PC-9 (cell line): Measurements from ENCODE around the gene TOP1. TPM values are rescaled to one million over a fixed set of nuclear protein-coding genes. Genes with fewer than 3 reads are reported as not detected.

Source experiments
- BruUV-seq: library from RNA; stranded (reverse); fragments of 400-500 nt; replicated peaks from 2 replicates; lab custom pipeline; 2021; lab: Mats Ljungman, UMichigan
- CTCF ChIA-PET: fragments of 300-600 bp; sonication (Branson Sonifier 250); formaldehyde crosslinking; loops from one replicate; lab custom pipeline; 2022; ENCODE audit warnings: antibody characterized with exemption; lab: Charles Lee
- POLR2A ChIA-PET: fragments of 300-600 bp; sonication (Branson Sonifier 250); formaldehyde crosslinking; loops from one replicate; lab custom pipeline; 2022; ENCODE audit warnings: antibody characterized with exemption; ENCODE audit not compliant: unreplicated experiment; lab: Charles Lee
- DNase-seq, 2 experiments: peaks; one replicate each; pipeline versions ENCODE4 v3.0.0 to v3.0.0-alpha.2; 2015 to 2022; ENCODE audit warnings: mixed read lengths in 1 of 2
- H2AFZ ChIP-seq: fragments of 200-600 bp; sonication (generic); 2 replicates; pipeline ENCODE4 v1.8.1; 2017; ENCODE audit warnings: antibody characterized with exemption
- H3F3A ChIP-seq: fragments of 200-600 bp; sonication (generic); 2 replicates; pipeline ENCODE4 v1.8.1; 2017; ENCODE audit warnings: antibody characterized with exemption, mild to moderate bottlenecking, low read depth; ENCODE audit not compliant: insufficient read depth
- H3K27ac ChIP-seq: fragments of 200-600 bp; sonication (generic); 2 replicates; pipeline ENCODE4 v1.6.1; 2016; ENCODE audit warnings: mixed run types
- H3K27me3 ChIP-seq: fragments of 200-600 bp; sonication (generic); 2 replicates; pipeline ENCODE4 v1.6.1; 2016; ENCODE audit warnings: low read depth, mixed run types; ENCODE audit not compliant: insufficient read depth
- H3K36me3 ChIP-seq: fragments of 200-600 bp; sonication (generic); 2 replicates; pipeline ENCODE4 v1.6.1; 2016; ENCODE audit warnings: low read depth, mixed run types
- H3K4me1 ChIP-seq: fragments of 200-600 bp; sonication (generic); replicated peaks from 2 replicates; pipeline ENCODE4 v1.6.1; 2016; ENCODE audit warnings: mixed run types; ENCODE audit not compliant: insufficient read depth
- H3K4me2 ChIP-seq: fragments of 200-600 bp; sonication (generic); 2 replicates; pipeline ENCODE4 v1.6.1; 2017; ENCODE audit warnings: mixed run types
- H3K4me3 ChIP-seq: fragments of 200-600 bp; sonication (generic); 2 replicates; pipeline ENCODE4 v1.6.1; 2016; ENCODE audit warnings: mixed run types
- H3K79me2 ChIP-seq: fragments of 200-600 bp; sonication (generic); 2 replicates; pipeline ENCODE4 v1.6.1; 2017; ENCODE audit warnings: low read depth, mixed run types
- H3K9me2 ChIP-seq: fragments of 200-600 bp; sonication (generic); 2 replicates; pipeline ENCODE4 v1.8.1; 2017; ENCODE audit warnings: mild to moderate bottlenecking; ENCODE audit not compliant: insufficient read depth
- H3K9me3 ChIP-seq: fragments of 200-600 bp; sonication (generic); 2 replicates; pipeline ENCODE4 v1.8.1; 2016; ENCODE audit warnings: low read depth; ENCODE audit not compliant: insufficient read depth
- H4K20me1 ChIP-seq: fragments of 200-600 bp; sonication (generic); 2 replicates; pipeline ENCODE4 v1.8.1; 2017; ENCODE audit not compliant: insufficient read depth
- EZH2 ChIP-seq: fragments of 200-600 bp; sonication (generic); IDR thresholded peaks from 2 replicates; pipeline ENCODE4 v1.8.0; 2017; ENCODE audit warnings: antibody characterized with exemption, low read depth
- intact Hi-C: fragments of 100-400 bp; cut with micrococcal nuclease; formaldehyde crosslinking; loops from one replicate; pipeline ENCODE4 v1.10.0; 2022; ENCODE audit not compliant: unreplicated experiment
- total RNA-seq: library from RNA; stranded (reverse); gene quantifications from 2 replicates; pipeline ENCODE4 v1.2.3, GENCODE V29; 2021
- TF ChIP-seq, protein P1 (sequence below): fragments of 200-600 bp; sonication (generic); conservative IDR thresholded peaks from 2 replicates; pipeline ENCODE4 v1.6.1; 2017; ENCODE audit warnings: mixed run types, antibody characterized with exemption, mild to moderate bottlenecking, moderate library complexity

Gene TOP1
- total RNA-seq, 1 experiment from 2014 or later, result 55.8 TPM

DNA sequence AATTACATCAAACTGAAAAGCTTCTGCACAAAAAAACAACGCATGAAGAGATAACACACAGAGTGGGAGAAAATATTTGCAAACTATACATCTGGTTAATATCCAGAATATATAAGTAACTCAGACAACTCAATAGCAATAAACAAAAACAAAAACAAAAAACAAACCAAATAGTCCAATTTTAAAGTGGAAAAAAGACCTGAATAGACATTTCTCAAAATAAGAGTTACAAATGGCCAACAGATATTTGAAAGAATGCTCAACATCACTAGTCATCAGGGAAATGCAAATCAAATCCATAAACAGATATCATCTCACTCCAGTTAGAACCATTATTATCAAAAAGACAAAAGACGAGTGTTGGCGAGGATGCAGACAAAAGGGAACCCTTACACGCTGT is 28.8 kb upstream of the TOP1 start:
- H3K4me1 ChIP-seq, result peaks cover 30% of the 10 kb centered on the region
- H3K9me2 ChIP-seq, result no peaks in the 10 kb centered on the region
- no peaks in the 10 kb centered on the region for H3K36me3 ChIP-seq
- peaks cover 25% of the 10 kb centered on the region for H3F3A ChIP-seq
- H3K4me3 ChIP-seq, result no peak overlapping the region
- no peaks in the 10 kb centered on the region for H3K27me3 ChIP-seq
- H3K79me2 ChIP-seq, result peaks cover 8% of the 10 kb centered on the region; the same call in 1 of the 2 replicates
- H2AFZ ChIP-seq, result no peak overlapping the region
- H3K27ac ChIP-seq, result no peak overlapping the region
- intact Hi-C loops, result no loop called here
- no peaks in the 10 kb centered on the region for H3K9me3 ChIP-seq
- no peaks in the 10 kb centered on the region for H4K20me1 ChIP-seq
- TF ChIP-seq, protein P1, sequence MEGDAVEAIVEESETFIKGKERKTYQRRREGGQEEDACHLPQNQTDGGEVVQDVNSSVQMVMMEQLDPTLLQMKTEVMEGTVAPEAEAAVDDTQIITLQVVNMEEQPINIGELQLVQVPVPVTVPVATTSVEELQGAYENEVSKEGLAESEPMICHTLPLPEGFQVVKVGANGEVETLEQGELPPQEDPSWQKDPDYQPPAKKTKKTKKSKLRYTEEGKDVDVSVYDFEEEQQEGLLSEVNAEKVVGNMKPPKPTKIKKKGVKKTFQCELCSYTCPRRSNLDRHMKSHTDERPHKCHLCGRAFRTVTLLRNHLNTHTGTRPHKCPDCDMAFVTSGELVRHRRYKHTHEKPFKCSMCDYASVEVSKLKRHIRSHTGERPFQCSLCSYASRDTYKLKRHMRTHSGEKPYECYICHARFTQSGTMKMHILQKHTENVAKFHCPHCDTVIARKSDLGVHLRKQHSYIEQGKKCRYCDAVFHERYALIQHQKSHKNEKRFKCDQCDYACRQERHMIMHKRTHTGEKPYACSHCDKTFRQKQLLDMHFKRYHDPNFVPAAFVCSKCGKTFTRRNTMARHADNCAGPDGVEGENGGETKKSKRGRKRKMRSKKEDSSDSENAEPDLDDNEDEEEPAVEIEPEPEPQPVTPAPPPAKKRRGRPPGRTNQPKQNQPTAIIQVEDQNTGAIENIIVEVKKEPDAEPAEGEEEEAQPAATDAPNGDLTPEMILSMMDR, result no peak
- TF ChIP-seq EZH2, result no peak
- BruUV-seq, result no TSS peak
- ChIA-PET POLR2A (no interaction called here), CTCF (interaction anchor here (0.6 kb wide), 1 partner anchor 135 kb away, joined by 3 read pairs; no protein-coding TSS in a partner anchor)
- no peak overlapping the region for H3K4me2 ChIP-seq
- DNase-seq, result no peak

DNA sequence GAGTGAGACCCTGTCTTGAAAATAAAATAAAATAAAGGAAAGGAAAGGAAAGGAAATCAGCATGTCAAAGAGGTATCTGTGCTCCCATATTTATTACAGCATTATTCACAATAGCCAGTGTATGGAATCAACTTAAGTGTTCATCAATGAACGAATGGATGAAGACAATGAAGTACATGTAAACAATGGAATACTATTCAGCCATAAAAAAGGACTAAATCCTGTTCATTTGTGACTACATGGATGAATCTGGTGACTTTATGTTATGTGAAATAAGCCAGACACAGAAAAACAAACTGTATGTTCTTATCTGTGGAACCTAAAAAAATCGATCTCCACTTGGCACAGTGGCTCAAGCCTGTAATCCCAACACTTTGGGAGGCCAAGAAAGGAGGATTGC is 28.0 kb upstream of the TOP1 start:
- TF ChIP-seq, protein P1, result no peak
- no peak for TF ChIP-seq EZH2
- CTCF ChIA-PET, result no interaction called here

DNA sequence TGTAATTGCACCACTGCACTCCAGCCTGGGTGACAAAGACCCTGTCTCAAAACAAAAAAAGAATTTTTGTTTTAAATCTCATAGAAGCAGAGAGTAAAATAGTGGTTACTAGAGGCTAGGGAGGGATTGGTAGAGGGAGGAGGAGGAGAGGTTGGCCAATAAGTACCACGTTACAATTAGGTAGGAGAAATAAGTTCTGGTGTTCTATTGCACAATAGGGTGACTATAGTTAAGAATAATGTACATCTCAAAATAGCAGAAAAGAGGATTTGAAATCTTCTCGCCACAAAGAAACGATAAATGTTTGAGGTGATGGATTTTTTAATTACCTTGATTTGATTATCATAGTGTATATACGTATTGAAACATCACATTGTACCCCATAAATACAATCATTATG is 27.1 kb upstream of the TOP1 start:
- Histone ChIP-seq H3F3A (peaks cover 36% of the 10 kb centered on the region), H2AFZ (no peak overlapping the region), H3K27me3 (no peaks in the 10 kb centered on the region), H3K4me2 (no peak overlapping the region), H3K9me3 (no peaks in the 10 kb centered on the region), H3K27ac (no peak overlapping the region), H4K20me1 (no peaks in the 10 kb centered on the region), H3K36me3 (no peaks in the 10 kb centered on the region), H3K4me3 (no peak overlapping the region), H3K79me2 (peaks cover 12% of the 10 kb centered on the region; the same call in 1 of the 2 replicates), H3K9me2 (no peaks in the 10 kb centered on the region), H3K4me1 (peaks cover 46% of the 10 kb centered on the region)
- TF ChIP-seq EZH2, result no peak
- TF ChIP-seq, protein P1, result no peak
- intact Hi-C loops, result no loop called here
- POLR2A ChIA-PET, result interaction anchor here (0.6 kb wide), 1 partner anchor 21 kb away, joined by 3 read pairs; no protein-coding TSS in a partner anchor
- no TSS peak for BruUV-seq
- DNase-seq, result no peak
- CTCF ChIA-PET, result interaction anchor here (1.2 kb wide), 1 partner anchor 9 kb away, joined by 4 read pairs; no protein-coding TSS in a partner anchor

More for the DNA sequence above, 28.0 kb upstream of the TOP1 start:
- no peaks in the 10 kb centered on the region for H3K27me3 ChIP-seq
- H3K36me3 ChIP-seq, result no peaks in the 10 kb centered on the region
- H3K4me2 ChIP-seq, result no peak overlapping the region
- peaks cover 38% of the 10 kb centered on the region for H3K4me1 ChIP-seq
- no peaks in the 10 kb centered on the region for H4K20me1 ChIP-seq
- H3K4me3 ChIP-seq, result no peak overlapping the region
- no peak overlapping the region for H3K27ac ChIP-seq
- H3K9me2 ChIP-seq, result no peaks in the 10 kb centered on the region
- no TSS peak for BruUV-seq
- no peak for DNase-seq
- no peaks in the 10 kb centered on the region for H3K9me3 ChIP-seq
- peaks cover 12% of the 10 kb centered on the region; the same call in 1 of the 2 replicates for H3K79me2 ChIP-seq
- peaks cover 32% of the 10 kb centered on the region for H3F3A ChIP-seq
- POLR2A ChIA-PET, result no interaction called here
- intact Hi-C loops, result no loop called here
- H2AFZ ChIP-seq, result no peak overlapping the region
